Osteocyte (in vitro differentiated cells): ENCODE measurements around the gene CES2. TPM values are rescaled to one million over a fixed set of nuclear protein-coding genes. Genes with fewer than 3 reads are reported as not detected.

Experiments
- DNase-seq: peaks from one replicate; pipeline ENCODE4 v3.0.0; 2021; ENCODE audit warnings: mixed read lengths; ENCODE audit not compliant: unreplicated experiment; ENCODE audit errors: extremely low spot score
- H3K27ac Mint-ChIP-seq: one replicate; pipeline ENCODE4 v1.8.0; 2021; ENCODE audit warnings: mild to moderate bottlenecking, mixed read lengths; ENCODE audit not compliant: unreplicated experiment
- H3K27me3 Mint-ChIP-seq: one replicate; pipeline ENCODE4 v1.8.0; 2021; ENCODE audit warnings: mixed read lengths; ENCODE audit not compliant: unreplicated experiment
- H3K36me3 Mint-ChIP-seq: one replicate; pipeline ENCODE4 v1.8.0; 2021; ENCODE audit warnings: mixed read lengths; ENCODE audit not compliant: unreplicated experiment
- H3K4me1 Mint-ChIP-seq: one replicate; pipeline ENCODE4 v1.8.0; 2021; ENCODE audit warnings: mixed read lengths; ENCODE audit not compliant: unreplicated experiment
- H3K4me3 Mint-ChIP-seq: one replicate; pipeline ENCODE4 v1.8.0; 2021; ENCODE audit warnings: mild to moderate bottlenecking, moderate library complexity, mixed read lengths; ENCODE audit not compliant: unreplicated experiment
- H3K9me3 Mint-ChIP-seq: one replicate; pipeline ENCODE4 v1.8.0; 2021; ENCODE audit warnings: mixed read lengths; ENCODE audit not compliant: unreplicated experiment
- total RNA-seq: library from RNA; stranded (reverse); gene quantifications from 2 replicates; pipeline ENCODE4 v1.2.1, GENCODE V29; 2021
- TF ChIP-seq, protein P1 (sequence below): fragments of 200-600 bp; sonication (generic); IDR thresholded peaks from 2 replicates; pipeline ENCODE4 v1.5.0; 2021; ENCODE audit warnings: antibody characterized with exemption, mild to moderate bottlenecking, moderate library complexity

Gene CES2
- total RNA-seq, 1 donor from 2014 or later: 38.6 TPM

DNA sequence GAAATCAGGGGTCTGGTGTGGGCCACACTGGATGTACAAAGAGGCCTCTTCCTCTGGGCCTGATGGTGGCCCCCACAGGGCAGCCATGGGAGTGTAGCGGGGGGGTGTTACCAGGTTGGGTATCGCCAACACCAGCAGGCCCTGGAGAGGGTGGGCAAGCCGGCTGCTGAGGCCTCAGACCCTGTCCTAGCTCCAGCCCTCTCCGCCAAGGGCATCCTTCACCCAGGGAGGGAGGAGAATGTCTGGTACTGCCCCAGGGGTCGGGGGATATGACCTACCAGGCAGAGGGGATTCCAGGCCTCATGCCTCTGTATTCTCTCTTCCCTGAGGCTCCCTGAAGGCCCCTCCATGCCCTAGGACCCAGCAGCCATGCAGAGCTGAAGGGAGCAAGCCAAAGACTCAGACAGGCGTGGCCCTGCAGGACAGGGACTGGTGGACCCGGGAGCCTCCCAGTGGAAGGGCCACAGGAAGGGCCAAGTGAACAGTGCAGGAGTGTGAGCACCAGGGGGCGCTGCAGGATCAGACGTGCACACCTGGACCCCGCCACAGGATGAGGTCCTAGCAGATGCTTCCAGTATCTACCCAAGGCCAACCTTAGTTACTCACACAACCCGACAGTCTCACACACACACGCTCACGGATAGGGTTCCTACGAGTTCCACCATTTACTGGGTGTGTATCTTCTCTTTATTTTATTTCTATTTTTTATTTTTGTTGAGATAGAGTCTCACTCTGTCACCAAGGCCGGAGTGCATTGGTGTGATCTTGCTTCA lies 42.2 kb downstream of the CES2 start:
- Mint-ChIP-seq H3K27ac (no peak overlapping the region), H3K4me1 (no peaks in the 10 kb centered on the region), H3K9me3 (no peaks in the 10 kb centered on the region), H3K27me3 (peaks cover 11% of the 10 kb centered on the region), H3K36me3 (no peaks in the 10 kb centered on the region), H3K4me3 (no peak overlapping the region)
- peak; percentile 95 for DNase-seq
- TF ChIP-seq, protein P1, sequence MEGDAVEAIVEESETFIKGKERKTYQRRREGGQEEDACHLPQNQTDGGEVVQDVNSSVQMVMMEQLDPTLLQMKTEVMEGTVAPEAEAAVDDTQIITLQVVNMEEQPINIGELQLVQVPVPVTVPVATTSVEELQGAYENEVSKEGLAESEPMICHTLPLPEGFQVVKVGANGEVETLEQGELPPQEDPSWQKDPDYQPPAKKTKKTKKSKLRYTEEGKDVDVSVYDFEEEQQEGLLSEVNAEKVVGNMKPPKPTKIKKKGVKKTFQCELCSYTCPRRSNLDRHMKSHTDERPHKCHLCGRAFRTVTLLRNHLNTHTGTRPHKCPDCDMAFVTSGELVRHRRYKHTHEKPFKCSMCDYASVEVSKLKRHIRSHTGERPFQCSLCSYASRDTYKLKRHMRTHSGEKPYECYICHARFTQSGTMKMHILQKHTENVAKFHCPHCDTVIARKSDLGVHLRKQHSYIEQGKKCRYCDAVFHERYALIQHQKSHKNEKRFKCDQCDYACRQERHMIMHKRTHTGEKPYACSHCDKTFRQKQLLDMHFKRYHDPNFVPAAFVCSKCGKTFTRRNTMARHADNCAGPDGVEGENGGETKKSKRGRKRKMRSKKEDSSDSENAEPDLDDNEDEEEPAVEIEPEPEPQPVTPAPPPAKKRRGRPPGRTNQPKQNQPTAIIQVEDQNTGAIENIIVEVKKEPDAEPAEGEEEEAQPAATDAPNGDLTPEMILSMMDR: peak; percentile 95

DNA sequence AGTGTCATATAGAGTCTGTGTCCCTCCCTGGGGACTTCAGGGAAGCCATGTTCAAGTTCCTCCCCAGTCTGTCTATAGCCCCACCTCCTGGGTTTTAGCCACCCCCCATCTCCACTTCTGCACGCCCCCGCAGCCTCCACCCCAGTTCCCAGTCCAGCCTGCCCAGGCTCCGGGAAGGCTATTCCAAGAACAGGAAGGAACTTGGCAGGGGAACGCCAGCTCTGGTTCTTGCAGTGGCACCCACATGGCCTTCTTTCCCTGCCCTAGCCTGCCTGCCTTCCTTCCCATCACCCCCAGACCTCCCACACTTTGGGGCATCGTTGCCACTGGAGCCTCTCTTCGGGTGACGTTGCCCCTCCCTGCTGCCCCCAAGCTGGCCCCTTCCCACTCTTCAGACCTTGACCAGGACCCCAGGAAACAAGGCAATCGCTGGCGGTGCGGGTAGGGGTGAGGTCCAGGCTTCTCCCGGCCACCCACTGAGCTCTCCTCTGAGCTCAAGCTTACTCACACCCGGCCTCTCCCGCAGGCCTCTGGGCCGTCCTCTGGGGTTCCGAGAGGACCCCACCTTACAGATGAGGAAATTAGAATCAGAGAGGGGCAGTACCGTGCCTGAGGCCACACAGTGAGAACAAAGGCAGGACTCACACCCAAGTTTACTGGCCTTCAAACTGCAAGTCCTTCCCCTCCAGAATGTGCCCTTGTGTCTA lies 43.8 kb downstream of the CES2 start:
- Mint-ChIP-seq H3K36me3 (no peaks in the 10 kb centered on the region), H3K9me3 (no peaks in the 10 kb centered on the region), H3K27ac (no peak overlapping the region), H3K4me3 (no peak overlapping the region), H3K4me1 (no peaks in the 10 kb centered on the region), H3K27me3 (peaks cover 11% of the 10 kb centered on the region)
- TF ChIP-seq, protein P1: no peak
- DNase-seq: no peak

DNA sequence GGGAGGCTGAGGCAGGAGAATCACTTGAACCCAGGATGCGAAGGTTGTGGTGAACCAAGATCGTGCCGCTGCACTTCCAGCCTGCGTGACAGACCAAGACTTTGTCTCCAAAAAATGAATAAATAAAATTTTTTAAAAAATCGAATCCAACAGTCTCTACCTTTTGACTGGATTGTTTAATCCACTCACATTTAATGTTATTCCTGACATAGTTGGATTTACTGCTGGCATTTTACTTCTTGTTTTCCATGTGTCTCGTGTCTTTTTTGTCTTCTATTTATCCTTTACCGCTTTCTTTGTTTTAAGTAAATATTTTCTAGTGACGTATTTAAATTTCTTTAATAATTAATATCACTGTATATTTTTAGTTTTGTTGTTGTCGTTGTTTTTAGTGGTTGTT lies 47.7 kb downstream of the CES2 start:
- Mint-ChIP-seq H3K4me3 (no peak overlapping the region), H3K36me3 (no peaks in the 10 kb centered on the region), H3K4me1 (no peaks in the 10 kb centered on the region), H3K27ac (no peak overlapping the region), H3K9me3 (no peaks in the 10 kb centered on the region), H3K27me3 (peaks cover 11% of the 10 kb centered on the region)
- no peak for DNase-seq
- TF ChIP-seq, protein P1: no peak

DNA sequence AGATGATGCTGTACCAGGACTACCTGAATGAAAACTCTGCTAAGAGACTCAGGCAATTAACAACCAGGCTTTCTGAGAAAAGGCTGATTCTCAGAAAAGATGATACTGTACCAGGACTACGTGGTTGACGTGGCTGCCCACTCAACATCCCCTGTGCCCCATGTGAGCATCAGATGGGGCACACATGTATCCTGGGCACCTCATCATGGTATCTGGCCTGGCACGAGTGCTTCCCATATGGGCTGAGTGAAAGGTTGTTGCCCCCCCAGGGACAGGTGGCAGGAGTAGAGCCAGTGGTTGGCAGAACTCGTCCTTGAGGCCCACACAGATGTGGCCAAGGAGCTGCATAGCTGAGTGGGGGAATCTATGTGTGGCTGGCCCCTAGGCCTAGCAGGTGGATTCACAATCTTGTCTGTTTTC lies 49.6 kb downstream of the CES2 start:
- Mint-ChIP-seq H3K9me3 (no peaks in the 10 kb centered on the region), H3K27ac (no peak overlapping the region), H3K36me3 (no peaks in the 10 kb centered on the region), H3K27me3 (peaks cover 13% of the 10 kb centered on the region), H3K4me3 (no peak overlapping the region), H3K4me1 (no peaks in the 10 kb centered on the region)
- TF ChIP-seq, protein P1: no peak
- DNase-seq: no peak

DNA sequence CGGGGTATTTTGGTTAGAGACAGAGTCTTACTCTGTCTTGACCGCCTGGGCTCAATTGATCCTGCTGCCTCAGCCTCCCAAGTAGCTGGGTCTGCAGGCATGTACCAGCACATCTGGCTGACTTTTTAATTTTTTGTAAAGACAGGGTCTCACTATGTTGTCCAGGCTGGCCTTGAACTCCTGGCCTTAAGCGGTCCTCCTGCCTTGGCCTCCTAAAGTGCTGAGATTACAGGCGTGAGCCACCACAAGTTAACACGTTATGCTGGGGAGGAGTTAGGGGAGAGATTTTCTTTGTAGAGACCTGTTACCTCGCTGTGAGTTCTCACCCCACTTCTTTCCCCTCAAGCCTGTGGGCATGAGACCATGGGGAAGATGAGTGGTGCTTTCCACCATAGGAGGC lies 51.2 kb downstream of the CES2 start:
- Mint-ChIP-seq H3K4me1 (no peaks in the 10 kb centered on the region), H3K36me3 (no peaks in the 10 kb centered on the region), H3K9me3 (no peaks in the 10 kb centered on the region), H3K27ac (no peak overlapping the region), H3K4me3 (no peak overlapping the region), H3K27me3 (peaks cover 12% of the 10 kb centered on the region)
- TF ChIP-seq, protein P1: no peak
- no peak for DNase-seq
